PFSK-1 (cell line): Measurements from ENCODE around the gene WNT5A.

Experiments used
- POLR2AphosphoS5 ChIP-seq: IDR thresholded peaks from 2 replicates; pipeline ENCODE4 v1.6.1; 2012; ENCODE audit warnings: low read depth, mild to moderate bottlenecking, control low read depth, low read length, moderate library complexity
- SIN3A ChIP-seq: IDR thresholded peaks from 2 replicates; pipeline ENCODE4 v1.6.1; 2012; ENCODE audit warnings: mild to moderate bottlenecking, low read length, moderate library complexity, borderline replicate concordance; ENCODE audit not compliant: insufficient read depth
- TAF1 ChIP-seq: IDR thresholded peaks from 2 replicates; pipeline ENCODE4 v1.6.1; 2012; ENCODE audit warnings: low read length, control low read depth, borderline replicate concordance; ENCODE audit not compliant: insufficient read depth

- TF ChIP-seq POLR2AphosphoS5 (no peak), TAF1 (no peak), SIN3A (no peak)
These were observed 5.2 kb downstream of the WNT5A start for GRCh38 chr3:55481744-55482495.
